Effector memory CD4-positive, alpha-beta T cell (primary cell): ENCODE results near the gene KRTAP12-1.

Experiments used
- DNase-seq, 3 donors: peaks; one replicate each; pipeline ENCODE4 v3.0.0-alpha.2; 2020
- H3K27ac ChIP-seq: 2 replicates; pipeline ENCODE4 v1.7.0; 2013; ENCODE audit warnings: mild to moderate bottlenecking, low read length, moderate library complexity; ENCODE audit not compliant: insufficient read depth, poor library complexity, severe bottlenecking
- H3K27me3 ChIP-seq: replicated peaks from 2 replicates; pipeline ENCODE4 v1.7.0; 2013; ENCODE audit warnings: mild to moderate bottlenecking, low read length; ENCODE audit not compliant: insufficient read depth, control insufficient read depth, poor library complexity, severe bottlenecking
- H3K36me3 ChIP-seq: 2 replicates; pipeline ENCODE4 v1.7.0; 2013; ENCODE audit warnings: mild to moderate bottlenecking, low read length, moderate library complexity; ENCODE audit not compliant: control insufficient read depth, insufficient read depth
- H3K4me1 ChIP-seq: 2 replicates; pipeline ENCODE4 v1.7.0; 2013; ENCODE audit warnings: low read length, mild to moderate bottlenecking; ENCODE audit not compliant: control insufficient read depth, insufficient read depth, poor library complexity, severe bottlenecking
- H3K4me3 ChIP-seq: 2 replicates; pipeline ENCODE4 v1.7.0; 2013; ENCODE audit warnings: low read length, low read depth, mild to moderate bottlenecking; ENCODE audit not compliant: insufficient read depth, poor library complexity, severe bottlenecking
- H3K9me3 ChIP-seq: 2 replicates; pipeline ENCODE4 v1.7.0; 2013; ENCODE audit warnings: mild to moderate bottlenecking, low read length, moderate library complexity; ENCODE audit not compliant: control insufficient read depth

KRTAP12-1 gene

GRCh38 chr21:44654576-44655175 lies 27.3 kb downstream of the KRTAP12-1 start, which contains the start of gene KRTAP12-4:
KRTAP12-4 (minus strand) TSS chr21:44654659; CDS start chr21:44654614, 45 bp downstream.
- Histone ChIP-seq H3K4me1 (peaks cover 45% of the 10 kb centered on the region), H3K9me3 (no peaks in the 10 kb centered on the region), H3K27ac (peak within 1 kb of the TSS; percentile 31), H3K27me3 (no peaks in the 10 kb centered on the region), H3K36me3 (no peaks in the 10 kb centered on the region), H3K4me3 (no peak within 1 kb of the TSS)
- no peak for DNase-seq

- Histone ChIP-seq H3K27ac (peak overlapping the region; percentile 31), H3K4me3 (no peak overlapping the region), H3K27me3 (no peaks in the 10 kb centered on the region), H3K36me3 (no peaks in the 10 kb centered on the region), H3K9me3 (no peaks in the 10 kb centered on the region), H3K4me1 (peaks cover 37% of the 10 kb centered on the region)
- peak; percentile 59 to 70 (median 62) for DNase-seq
Measured at GRCh38 chr21:44653656-44654575, 28.0 kb downstream of the KRTAP12-1 start.

- DNase-seq, result no peak
- Histone ChIP-seq H3K9me3 (no peaks in the 10 kb centered on the region), H3K4me3 (no peak overlapping the region), H3K36me3 (no peaks in the 10 kb centered on the region), H3K4me1 (peaks cover 30% of the 10 kb centered on the region), H3K27me3 (no peaks in the 10 kb centered on the region), H3K27ac (no peak overlapping the region)
Measured at GRCh38 chr21:44653123-44653522, 28.8 kb downstream of the KRTAP12-1 start.

GRCh38 chr21:44650973-44651675 lies 30.8 kb downstream of the KRTAP12-1 start:
- H3K36me3 ChIP-seq, result no peaks in the 10 kb centered on the region
- H3K27me3 ChIP-seq, result no peaks in the 10 kb centered on the region
- no peak for DNase-seq
- H3K4me1 ChIP-seq, result peaks cover 17% of the 10 kb centered on the region
- no peak overlapping the region for H3K4me3 ChIP-seq
- no peak overlapping the region for H3K27ac ChIP-seq
- no peaks in the 10 kb centered on the region for H3K9me3 ChIP-seq

- peaks cover 17% of the 10 kb centered on the region for H3K4me1 ChIP-seq
- H3K27ac ChIP-seq, result no peak overlapping the region
- H3K27me3 ChIP-seq, result no peaks in the 10 kb centered on the region
- H3K4me3 ChIP-seq, result no peak overlapping the region
- no peaks in the 10 kb centered on the region for H3K36me3 ChIP-seq
- DNase-seq, result no peak
- H3K9me3 ChIP-seq, result no peaks in the 10 kb centered on the region
Measured at GRCh38 chr21:44650265-44650972, 31.5 kb downstream of the KRTAP12-1 start.

GRCh38 chr21:44649521-44650100 lies 32.4 kb downstream of the KRTAP12-1 start:
- H3K9me3 ChIP-seq, result no peaks in the 10 kb centered on the region
- no peaks in the 10 kb centered on the region for H3K36me3 ChIP-seq

GRCh38 chr21:44648557-44649311 lies 33.2 kb downstream of the KRTAP12-1 start:
- no peaks in the 10 kb centered on the region for H3K27me3 ChIP-seq
- no peak overlapping the region for H3K27ac ChIP-seq
- no peaks in the 10 kb centered on the region for H3K9me3 ChIP-seq
- H3K4me3 ChIP-seq, result no peak overlapping the region
- H3K4me1 ChIP-seq, result peaks cover 3% of the 10 kb centered on the region
- DNase-seq, result no peak
- no peaks in the 10 kb centered on the region for H3K36me3 ChIP-seq

More at GRCh38 chr21:44649521-44650100, 32.4 kb downstream of the KRTAP12-1 start:
- DNase-seq, result no peak
- no peak overlapping the region for H3K27ac ChIP-seq
- no peak overlapping the region for H3K4me3 ChIP-seq
- H3K4me1 ChIP-seq, result peaks cover 12% of the 10 kb centered on the region
- H3K27me3 ChIP-seq, result no peaks in the 10 kb centered on the region

- Histone ChIP-seq H3K27me3 (no peaks in the 10 kb centered on the region), H3K9me3 (no peaks in the 10 kb centered on the region), H3K36me3 (no peaks in the 10 kb centered on the region), H3K4me3 (no peak overlapping the region), H3K27ac (no peak overlapping the region), H3K4me1 (no peaks in the 10 kb centered on the region)
- DNase-seq, result no peak
Measured at GRCh38 chr21:44647222-44647552, 34.8 kb downstream of the KRTAP12-1 start.
